ENCODE data around the gene PTPN14.
"Not testable (repeated sequence)": the region's sequence is repeated elsewhere in the genome, so short reads cannot be mapped to it uniquely, and the experiment has no call there.

Gene PTPN14

DNA sequence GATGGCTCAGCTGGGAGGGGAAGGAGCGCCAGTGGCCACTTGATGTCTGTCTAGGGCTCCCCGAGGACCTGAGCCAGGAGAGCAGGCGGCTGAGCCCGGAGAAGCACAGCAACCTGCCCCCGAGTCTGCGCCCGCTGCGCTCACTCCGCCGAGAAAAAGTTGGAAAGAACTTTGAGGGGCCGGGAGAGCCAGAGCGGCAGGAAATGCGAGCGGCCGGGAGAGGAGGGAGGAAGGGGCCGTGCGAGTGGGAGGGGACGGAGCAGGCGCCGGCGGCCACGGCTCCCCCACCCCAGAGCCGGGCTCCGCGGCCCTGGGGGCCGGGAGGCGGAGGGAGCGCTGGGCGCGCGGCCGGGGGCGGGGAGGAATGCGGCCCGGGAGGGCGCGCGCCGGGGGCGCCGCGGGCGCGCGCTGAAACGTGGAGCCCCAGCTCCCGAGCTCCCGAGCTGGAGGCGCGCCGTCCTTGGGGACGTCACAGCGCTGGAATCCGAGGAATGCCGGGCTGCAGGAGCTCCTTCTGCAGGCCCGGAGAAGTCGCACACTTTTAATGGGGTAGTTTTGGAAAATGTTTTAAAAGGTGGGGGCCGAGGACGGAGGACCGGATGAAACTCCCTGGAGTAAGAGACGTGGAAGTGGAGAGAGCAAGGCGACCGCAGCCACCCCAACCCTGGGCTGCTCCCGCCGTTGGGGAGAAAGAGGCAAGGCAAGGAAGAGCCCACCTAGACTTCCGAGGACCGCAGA is at the start of gene PTPN14:
Gene PTPN14, minus strand, starts transcription at position 167 of the 738 bp plus-strand sequence. CDS start 86,799 bp downstream, outside the sequence.
- DNase-seq, result no peak

DNA sequence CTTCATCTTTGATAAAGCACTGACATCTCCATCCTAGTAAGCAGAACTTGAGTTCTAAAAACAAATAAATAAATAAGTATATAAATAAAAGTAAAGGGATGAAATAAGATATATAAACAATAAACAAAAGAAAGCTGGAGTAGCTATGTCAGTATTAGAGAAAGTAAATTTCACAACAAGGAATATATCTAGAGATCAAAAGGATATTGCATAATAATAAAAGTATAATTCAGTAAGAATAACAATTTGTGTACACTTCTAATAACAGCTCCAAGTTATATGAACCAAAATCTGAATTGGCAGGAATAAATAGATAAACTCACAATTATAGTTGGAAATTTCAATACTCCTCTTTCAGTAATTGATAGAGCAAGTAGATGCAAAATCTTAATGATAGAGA is 41.8 kb upstream of the PTPN14 start:
- no peak for DNase-seq

DNA sequence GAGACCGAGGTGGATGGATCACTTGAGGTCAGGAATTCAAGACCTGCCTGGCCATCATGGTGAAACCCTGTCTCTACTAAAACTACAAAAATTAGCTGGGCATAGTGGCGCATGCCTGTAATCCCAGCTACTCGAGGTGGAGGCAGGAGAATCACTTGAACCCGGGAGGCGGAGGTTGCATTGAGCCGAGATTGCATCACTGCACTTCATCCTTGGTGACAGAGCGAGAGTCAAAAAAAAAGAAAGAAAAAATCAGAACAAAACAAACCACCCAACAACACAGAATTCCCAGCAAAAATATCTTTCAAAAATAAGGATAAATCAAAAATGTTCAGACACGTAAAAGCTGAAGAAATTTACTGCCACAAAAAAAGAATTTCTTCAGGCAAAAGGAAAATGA is 40.5 kb upstream of the PTPN14 start:
- DNase-seq, result not testable (repeated sequence)

DNA sequence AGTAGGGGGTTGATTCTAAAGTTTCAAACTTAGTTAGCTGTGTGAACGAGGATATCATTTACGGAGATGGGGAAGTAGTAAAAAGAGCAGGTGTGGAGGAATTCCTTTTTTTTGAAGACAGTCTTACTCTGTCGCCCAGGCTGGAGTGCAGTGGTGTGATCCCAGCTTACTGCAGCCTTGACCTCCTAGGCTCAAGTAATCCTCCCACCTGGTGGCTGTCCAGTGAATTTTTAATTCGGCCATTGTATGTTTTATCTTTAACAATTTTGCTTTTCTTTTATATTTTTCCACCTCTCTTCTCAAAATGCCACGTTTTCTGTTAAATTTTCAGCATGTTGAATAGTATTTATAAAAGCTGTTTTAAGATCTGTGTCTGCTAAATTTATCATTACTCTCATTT is 39.3 kb upstream of the PTPN14 start:
- DNase-seq, result no peak

DNA sequence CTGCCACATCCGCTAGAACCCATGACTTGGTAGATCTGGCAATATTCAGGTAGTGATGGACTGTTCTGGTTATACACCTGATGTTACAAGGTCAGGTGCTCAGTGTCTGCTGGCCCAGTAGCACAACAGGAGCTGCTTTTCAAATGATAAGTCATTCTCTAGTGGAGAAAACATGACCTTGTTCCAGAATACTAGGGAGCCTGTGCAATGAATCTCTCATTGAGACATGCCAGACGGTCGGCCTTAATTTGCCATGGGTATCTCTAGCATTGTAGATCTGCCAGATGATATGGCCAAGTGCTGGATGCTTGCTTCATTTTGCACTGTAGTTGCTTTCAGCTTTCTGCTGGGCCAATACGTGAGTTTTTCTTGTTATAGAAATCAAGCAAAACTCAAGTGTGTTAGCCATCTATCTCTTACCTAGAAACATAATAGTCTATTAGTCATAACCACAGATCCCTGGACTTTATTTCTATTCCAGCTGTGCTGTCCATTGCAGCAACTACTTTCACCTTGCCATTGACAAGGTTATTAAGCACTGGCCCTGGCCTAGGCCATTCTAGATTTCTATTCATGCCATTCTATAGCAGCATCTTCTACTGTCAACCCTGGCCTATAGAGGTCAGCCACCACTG is 37.7 kb upstream of the PTPN14 start:
- no peak for DNase-seq

DNA sequence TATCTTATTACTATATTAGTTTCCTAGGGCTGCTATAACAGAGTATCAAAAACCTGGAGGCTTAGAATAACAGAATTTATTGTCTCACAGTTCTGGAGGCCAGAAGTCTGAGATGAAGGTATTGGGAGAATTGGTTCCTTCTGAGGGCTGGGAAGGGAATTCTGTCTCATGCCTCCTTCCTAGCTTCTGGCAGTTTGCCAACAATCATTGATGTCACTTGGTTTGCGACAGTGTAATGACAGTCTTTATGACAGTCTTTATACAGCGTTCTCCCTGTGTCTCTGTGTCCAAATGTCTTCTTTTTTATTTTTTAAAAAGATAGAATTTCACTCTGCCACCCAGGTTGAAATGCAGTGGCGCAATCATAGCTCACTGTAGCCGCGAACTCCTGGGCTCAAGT is 35.8 kb upstream of the PTPN14 start:
- no peak for DNase-seq

DNA sequence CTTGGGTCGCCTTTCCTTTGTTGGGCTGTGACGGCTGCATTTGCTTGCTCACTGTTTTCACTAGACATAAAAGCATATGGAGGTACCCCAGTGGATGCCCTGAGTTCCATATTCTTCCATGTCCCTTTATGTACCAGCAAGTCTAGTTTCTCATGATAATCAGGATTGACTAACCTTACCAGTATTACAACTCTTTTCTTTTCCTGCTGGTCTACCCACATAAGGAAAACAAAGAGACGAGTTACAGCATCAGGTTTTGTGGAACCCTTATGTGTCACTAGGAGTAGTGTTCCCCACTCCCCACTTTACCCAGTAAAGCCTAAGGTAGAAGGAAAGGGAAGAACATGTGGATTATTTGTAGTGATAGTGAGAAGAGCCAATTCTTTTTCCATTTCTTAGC is 35.2 kb upstream of the PTPN14 start:
- DNase-seq, result no peak

DNA sequence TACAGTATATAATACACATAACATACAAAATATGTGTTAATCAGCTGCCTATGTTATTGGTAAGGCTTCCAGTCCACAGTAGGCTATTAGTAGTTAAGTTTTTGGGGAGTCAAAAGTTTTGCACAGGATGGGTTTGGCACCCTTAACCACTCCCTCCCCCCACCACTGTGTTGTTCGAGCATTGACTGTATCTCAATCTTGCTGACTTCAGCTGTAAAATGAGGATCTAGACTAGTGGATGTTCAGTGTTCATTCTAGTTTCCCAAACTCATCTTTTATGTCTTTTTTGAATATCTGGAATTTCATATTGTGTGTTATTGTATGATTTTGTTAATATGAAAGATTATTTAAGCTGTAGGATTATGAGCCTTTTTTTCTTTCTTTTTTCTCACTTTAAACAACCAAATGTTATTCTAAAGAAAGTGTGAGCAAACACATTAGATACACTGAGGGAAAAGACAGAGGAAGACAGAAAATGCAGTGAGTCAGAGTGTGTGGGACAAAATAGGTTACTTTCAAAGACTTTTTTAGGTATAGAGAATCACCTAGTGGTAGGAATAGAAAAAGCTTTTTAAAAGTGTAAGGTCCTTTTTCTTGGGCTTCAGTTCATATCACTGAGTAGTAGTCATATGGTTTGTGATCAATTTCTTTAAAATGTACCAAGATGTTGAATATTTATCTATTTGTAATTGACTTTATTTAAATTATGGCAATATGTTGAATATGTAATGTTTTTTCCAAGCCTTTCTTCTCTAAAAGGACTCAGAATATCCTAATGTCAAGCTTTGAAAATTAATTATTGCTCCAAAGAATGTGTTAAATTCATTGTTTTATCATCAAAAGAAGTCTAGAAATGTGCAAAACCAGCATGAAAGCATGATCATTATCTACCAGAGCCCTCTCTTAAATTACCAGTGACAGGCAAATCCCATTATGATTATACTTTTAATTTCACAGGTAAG is 33.7 kb upstream of the PTPN14 start:
- peak; percentile 69 for DNase-seq

DNA sequence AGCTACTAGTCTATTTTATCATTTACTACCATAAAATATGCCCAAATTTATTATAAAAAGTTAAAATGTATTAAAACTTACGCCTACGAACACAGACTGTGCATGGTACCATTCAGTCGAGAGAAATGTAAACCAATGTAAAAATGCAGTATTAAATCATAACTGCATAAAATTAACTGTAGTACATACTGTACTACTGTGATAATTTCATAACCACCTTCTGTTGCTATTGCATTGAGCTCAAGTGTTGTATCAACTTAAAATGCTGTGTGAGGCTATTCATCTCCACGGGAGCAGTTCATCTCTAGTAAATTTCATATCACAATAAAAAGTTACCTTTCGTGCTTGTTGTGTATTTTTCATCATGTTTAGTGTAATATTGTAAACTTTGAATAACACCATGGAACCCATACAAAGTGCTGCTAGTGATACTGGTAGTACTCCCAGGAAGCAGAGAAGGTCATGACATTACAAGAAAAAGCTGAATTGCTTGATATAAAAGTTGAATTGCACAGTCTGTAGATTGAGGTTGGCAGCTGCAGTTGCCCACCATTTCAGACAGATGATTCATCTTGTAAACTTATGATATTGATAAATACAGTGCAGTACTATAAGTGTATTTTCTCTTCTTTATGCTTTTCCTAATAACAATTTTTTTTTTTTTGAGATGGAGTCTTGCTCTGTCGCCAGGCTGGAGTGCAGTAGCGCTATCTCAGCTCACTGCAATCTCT is 32.6 kb upstream of the PTPN14 start:
- no peak for DNase-seq

DNA sequence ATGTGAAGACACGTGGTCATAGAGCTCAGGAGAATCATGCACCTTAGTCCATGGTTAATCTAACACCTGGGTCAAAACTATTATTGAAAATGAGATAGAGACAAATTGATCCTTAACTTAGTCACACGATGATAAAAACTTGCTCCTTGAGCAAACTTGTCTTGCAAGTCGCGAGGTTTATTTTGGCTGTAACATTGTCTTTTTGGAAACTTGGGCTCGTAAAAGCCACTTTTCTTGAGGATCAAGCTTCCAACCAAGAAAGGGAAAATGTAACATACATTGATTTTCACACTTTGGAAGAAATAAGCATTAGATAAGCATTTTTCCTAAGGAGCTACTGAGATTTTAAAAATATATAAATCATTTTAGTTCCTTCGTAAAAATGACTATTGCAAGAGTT is 31.7 kb upstream of the PTPN14 start:
- DNase-seq, result no peak

DNA sequence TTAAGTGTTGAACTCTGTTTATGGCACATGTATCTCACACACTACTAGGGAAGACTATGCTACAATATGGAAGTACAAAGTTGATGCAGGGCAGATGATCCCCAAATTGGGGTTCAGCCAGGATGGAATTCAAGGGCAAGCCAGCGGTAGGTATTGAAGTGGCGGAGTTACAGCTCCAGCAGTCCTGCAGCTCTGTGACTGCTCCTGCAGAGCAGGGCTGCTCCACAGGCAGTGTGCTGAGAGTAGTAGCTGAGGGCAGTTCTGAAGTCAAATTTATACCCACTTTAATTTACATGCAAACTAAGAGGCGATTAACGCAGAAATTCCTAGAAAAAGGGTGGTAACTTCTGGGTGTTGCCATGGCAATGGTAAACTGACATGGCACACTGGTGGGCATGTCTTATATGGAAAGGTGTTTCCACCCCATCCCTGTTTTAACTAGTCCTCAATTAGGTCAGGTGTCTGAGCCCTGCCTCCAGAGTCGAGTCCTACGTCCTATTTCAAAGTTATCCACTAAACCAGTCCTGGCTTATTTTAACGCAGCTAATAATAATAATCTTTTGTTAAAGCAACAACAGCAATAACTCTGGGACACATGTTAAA is 31.0 kb upstream of the PTPN14 start:
- DNase-seq, result no peak

DNA sequence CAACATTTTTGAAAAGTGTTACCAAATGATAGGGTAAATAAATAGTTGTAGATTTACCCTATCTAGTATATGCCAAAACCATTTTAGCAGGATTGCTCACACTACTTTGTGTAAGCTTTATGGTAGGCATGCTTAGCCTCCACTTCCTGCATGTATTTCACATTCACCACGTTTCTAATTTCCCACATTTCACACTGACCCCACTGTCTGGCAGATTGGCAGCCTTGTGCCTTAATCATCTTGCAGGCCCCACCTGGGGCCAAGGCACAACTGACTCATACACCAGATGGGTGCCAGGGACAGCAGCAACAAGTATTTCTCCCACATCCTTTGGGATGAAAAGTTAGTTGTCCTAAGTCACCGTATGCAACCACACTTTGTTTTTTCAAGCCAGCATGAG is 30.4 kb upstream of the PTPN14 start:
- no peak for DNase-seq

DNA sequence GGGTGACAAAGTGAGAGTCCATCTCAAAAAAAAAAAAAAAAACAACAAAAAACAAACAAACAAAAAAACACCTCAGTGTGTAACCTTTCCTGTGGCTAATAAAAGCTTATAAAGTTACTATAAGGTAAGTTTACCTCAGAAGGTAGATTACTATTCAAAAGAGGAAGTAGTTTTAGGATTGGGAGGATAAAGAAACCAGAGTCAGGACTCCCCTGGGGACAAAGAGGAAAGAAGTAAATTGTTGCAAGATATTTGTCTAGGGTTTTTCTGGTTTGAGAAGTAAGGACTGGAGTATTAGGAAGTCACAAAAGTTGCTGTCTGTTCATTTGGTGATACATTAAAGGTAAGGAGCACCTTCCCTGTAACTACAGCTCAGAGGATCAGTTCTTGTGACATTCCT is 27.8 kb upstream of the PTPN14 start:
- peak; percentile 42 for DNase-seq

DNA sequence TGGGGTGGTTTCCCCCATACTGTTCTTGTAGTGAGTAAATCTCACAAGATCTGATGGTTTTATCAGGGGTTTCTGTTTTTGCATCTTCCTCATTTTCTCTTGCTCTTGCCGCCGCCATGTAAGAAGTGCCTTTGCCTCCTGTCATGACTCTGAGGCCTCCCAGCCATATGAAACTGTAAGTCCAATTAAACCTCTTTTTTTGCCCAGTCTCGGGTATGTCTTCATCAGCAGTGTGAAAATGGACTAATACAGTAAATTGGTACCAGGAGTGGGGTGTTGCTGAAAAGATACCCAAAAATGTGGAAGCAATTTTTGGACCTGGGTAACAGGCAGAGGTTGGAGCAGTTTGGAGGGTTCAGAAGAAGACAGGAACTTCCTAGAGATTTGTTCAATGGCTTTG is 24.7 kb upstream of the PTPN14 start:
- DNase-seq, result not testable (repeated sequence)

DNA sequence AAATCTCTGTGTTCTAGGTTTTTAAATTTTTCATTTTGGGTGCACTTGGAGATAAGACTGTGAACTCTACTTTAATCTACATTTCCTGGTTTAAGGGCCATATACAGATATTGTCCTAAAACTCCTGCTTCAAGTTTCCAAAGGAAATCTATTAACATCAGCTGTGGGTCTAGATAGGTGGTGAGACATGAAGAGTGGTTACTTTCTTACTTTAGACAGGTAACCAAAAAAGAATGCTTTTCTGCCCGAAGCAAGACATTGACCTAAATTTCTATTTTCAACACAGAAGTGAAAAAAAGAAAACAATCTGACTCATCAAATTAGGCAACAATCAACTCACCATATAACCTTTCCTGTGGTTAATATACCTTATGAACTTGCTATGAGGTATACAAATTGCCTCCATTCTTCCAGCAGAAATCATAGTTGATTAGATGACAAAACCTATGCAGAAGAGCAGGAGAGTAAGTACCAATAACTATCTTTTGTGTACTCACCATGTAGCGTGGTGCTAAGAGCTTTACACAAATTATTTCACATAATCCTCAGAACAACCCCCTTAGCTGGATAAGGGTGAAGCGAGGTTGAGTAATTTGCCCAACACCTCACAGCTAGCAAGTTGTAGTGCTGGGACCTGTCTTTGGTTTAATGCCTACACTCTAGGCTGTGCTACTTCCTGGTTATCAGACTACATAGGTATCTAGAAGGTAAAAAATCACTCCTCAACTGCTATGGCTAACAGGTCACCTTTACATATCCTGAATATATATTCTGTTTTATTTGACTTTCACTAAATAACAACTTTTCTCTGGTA is 23.4 kb upstream of the PTPN14 start:
- DNase-seq, result no peak

DNA sequence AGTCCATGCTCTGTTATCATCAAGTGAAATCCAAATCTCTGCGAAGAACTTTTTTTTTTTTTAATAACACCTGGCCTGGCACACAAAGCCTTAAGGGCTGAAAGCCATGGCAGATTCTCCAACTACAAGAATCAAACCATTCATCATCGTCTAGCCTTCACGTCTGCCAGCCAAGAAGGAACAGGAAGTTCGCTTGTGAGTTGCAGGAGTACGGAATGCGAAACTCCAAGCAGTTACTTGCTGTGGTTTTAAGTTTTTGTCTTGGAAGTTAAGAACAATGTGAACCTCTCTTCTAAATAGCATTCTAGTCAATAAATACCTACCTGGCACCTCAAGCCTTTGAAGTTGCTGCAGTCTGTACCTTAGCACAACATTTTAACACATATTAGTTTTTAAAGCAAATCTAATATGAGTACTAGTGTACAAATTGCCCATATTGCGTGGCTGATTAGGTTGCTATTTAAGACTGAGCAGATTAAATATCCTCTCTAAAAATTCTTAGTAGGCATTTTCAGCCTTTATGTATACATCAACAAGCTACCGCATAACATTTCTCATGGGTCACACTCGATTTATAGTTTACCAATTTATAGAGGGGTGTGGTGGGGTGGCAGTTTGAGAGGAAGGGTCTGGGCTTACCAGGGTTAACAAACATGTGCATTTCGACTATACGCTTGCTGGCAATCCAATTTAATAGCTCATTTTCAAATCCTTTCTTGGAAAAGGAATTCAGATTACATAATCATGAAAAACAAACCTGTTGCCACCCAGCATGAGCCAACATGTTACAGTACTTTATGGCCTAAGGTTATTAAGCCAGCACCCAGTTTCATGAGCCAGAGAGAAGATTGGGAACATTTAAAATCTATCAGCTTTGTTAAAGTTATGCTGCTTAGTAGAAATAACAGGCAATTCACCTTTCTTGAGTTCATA is 22.2 kb upstream of the PTPN14 start:
- DNase-seq, result no peak

DNA sequence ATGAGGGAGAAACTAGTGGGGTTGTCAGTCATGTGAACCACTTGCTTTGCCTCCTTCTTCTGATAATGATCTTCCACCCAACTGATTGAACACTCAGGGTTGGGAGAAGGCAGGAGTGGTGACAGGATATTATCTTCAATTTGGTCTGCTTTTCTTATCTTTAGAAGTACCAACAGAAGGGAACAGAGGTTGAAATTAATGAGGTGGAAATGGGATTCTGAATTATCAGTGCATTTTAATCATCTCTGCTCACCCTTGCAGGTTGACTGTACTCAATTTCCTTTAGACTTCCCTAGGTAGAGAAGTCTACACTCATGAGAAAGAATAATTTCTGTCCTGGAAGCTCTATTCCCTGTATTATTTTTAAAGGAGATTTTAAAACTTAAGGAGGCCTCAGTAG is 19.9 kb upstream of the PTPN14 start:
- no peak for DNase-seq

DNA sequence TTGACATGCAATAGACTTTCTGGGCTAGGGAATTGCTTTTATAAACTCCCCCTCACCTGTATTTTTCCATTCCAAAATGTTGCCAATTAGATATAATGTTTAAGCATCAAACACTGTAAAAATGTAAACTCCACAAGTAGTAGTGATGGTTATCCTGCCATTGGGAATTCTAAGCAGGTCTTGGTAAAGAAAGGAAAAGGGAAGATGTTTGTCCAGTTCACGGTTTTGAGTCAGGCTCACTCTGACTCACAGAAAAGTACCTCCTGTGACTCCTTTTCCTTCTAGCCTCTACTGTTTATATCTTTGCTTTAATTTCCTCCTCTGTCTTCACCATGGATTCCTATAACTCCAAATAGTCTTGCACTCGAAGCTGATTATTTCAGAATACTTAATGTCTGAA is 19.0 kb upstream of the PTPN14 start:
- no peak for DNase-seq

DNA sequence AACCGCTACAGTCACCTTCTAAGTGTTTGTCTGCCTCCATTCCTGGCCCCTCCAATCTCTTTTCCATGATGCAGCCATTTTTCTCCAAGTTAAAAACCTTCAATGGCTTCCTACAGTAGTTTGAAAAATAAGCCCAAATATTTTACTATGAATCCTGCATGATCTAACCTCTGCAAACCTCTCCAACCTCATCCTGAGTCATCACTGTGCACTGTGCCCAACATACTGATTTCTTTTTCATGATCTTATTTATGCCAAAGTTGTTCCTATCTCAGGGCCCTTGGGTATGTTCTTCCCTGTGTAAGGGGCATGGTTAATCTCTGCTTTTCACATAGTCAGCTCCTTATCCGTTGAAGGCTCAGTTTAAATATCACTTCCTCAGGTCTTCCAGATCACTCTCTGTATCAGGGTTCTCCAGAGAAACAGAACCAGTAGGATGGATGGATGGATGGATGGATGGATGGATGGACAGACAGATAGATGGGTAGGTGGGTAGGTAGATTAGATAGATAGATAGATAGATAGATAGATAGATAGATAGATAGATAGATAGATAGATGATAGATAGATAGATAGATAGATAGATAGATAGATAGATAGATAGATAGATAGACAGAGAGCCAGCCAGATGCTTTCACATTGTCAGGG is 18.1 kb upstream of the PTPN14 start:
- DNase-seq, result no peak

DNA sequence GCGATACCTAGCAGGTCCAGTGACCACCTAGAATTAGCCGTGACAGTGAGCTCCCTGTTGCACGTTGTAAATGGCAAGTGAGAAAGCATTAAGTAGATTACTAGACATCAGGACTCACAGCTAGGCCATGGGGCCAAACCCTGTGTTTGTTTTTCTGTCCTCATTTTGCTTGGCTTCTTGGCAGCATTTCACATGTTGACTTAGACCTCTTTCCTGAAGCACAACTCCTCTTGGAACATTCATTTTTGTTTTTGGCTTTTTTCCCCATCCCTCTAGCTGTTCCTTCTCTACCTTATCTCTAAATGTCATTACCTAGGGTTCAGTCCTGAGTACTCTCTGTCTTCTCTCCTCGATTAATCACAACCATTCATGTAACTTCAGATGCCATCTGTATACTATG is 16.9 kb upstream of the PTPN14 start:
- no peak for DNase-seq

Data from OCI-M1 (cell line).